ENCODE results near the gene KCNT1.

KCNT1 gene

GRCh38 chr9:135705376-135705775, 3.4 kb downstream of the KCNT1 start:
- no peak overlapping the region for H3K4me3 ChIP-seq (ENCODE audit: low read depth, low read length)
- DNase-seq (ENCODE audit: low read depth), result no peak
- no peak for TF ChIP-seq CTCF (conservative IDR thresholded peaks at IDR 0.05; ENCODE audit: low read depth, low read length)

- no peak for DNase-seq (ENCODE audit: low read depth)
- TF ChIP-seq CTCF (conservative IDR thresholded peaks at IDR 0.05; ENCODE audit: low read depth, low read length), result no peak
- no peak overlapping the region for H3K4me3 ChIP-seq (ENCODE audit: low read depth, low read length)
Measured at GRCh38 chr9:135706288-135706687, 4.3 kb downstream of the KCNT1 start.

GRCh38 chr9:135707252-135708138, 5.5 kb downstream of the KCNT1 start:
- DNase-seq (ENCODE audit: low read depth), result no peak
- TF ChIP-seq CTCF (conservative IDR thresholded peaks at IDR 0.05; ENCODE audit: low read depth, low read length), result no peak
- H3K4me3 ChIP-seq (ENCODE audit: low read depth, low read length), result no peak overlapping the region

GRCh38 chr9:135708164-135708563, 6.2 kb downstream of the KCNT1 start:
- H3K4me3 ChIP-seq (ENCODE audit: low read depth, low read length), result no peak overlapping the region

GRCh38 chr9:135711391-135711790, 9.4 kb downstream of the KCNT1 start:
- TF ChIP-seq CTCF (conservative IDR thresholded peaks at IDR 0.05; ENCODE audit: low read depth, low read length), result no peak
- no peak overlapping the region for H3K4me3 ChIP-seq (ENCODE audit: low read depth, low read length)
- no peak for DNase-seq (ENCODE audit: low read depth)

More at GRCh38 chr9:135708164-135708563, 6.2 kb downstream of the KCNT1 start:
- no peak for TF ChIP-seq CTCF (conservative IDR thresholded peaks at IDR 0.05; ENCODE audit: low read depth, low read length)
- no peak for DNase-seq (ENCODE audit: low read depth)

GRCh38 chr9:135711881-135712280, 9.9 kb downstream of the KCNT1 start:
- TF ChIP-seq CTCF (conservative IDR thresholded peaks at IDR 0.05; ENCODE audit: low read depth, low read length), result no peak
- H3K4me3 ChIP-seq (ENCODE audit: low read depth, low read length), result no peak overlapping the region
- no peak for DNase-seq (ENCODE audit: low read depth)

Data from choroid plexus epithelial cell (primary cell).